ENCODE data around the gene ARFGAP2. TPM values are rescaled to one million over a fixed set of nuclear protein-coding genes. Genes with fewer than 3 reads are reported as not detected.
A peak's percentile ranks its signal among the peaks of the same experiment; 100 is the strongest.

Gene ARFGAP2
- total RNA-seq, 2 donors from 2014 or later = 84.6 to 86.0 TPM

- peaks cover 44% of the 10 kb centered on the region for H3K4me1 Mint-ChIP-seq
- H3K9me3 ChIP-seq (ENCODE audit: control insufficient read depth, low read length) = no peaks in the 10 kb centered on the region
- H3K4me3 Mint-ChIP-seq = no peak overlapping the region
- no peak overlapping the region for H3K27ac Mint-ChIP-seq
- TF ChIP-seq CTCF (conservative IDR thresholded peaks at IDR 0.05) = no peak
- DNase-seq = peak; percentile 13
- peaks cover 11% of the 10 kb centered on the region for H3K4me1 ChIP-seq (ENCODE audit: control insufficient read depth, insufficient read depth, low read length)
- no peak overlapping the region for H3K4me3 ChIP-seq (ENCODE audit: low read length)
- H3K27ac ChIP-seq (ENCODE audit: low read depth, low read length) = no peak overlapping the region
- H3K27me3 Mint-ChIP-seq (ENCODE audit: insufficient read depth) = no peaks in the 10 kb centered on the region
- no peaks in the 10 kb centered on the region for H3K27me3 ChIP-seq (ENCODE audit: control insufficient read depth, insufficient read depth, low read length, poor library complexity, severe bottlenecking)
- peaks cover 4% of the 10 kb centered on the region for H3K36me3 ChIP-seq (ENCODE audit: control insufficient read depth, insufficient read depth, low read length)
- 90 to 92% methylated on average over 2 of the region's 2 CpGs for WGBS, 2 experiments (ENCODE audit: insufficient coverage in 1 of 2, insufficient read length in 1 of 2)
- no peak overlapping the region for H3K9ac ChIP-seq (ENCODE audit: extremely low read depth, low read length, poor library complexity, severe bottlenecking)
- peaks cover 16% of the 10 kb centered on the region for H3K36me3 Mint-ChIP-seq (ENCODE audit: low read depth)
- H3K9me3 Mint-ChIP-seq = no peaks in the 10 kb centered on the region
Observed at GRCh38 chr11:47137476-47137875, 39.2 kb downstream of the ARFGAP2 start.

GRCh38 chr11:47136921-47137320 is 39.8 kb downstream of the ARFGAP2 start:
- TF ChIP-seq CTCF (conservative IDR thresholded peaks at IDR 0.05) = no peak
- peaks cover 16% of the 10 kb centered on the region for H3K4me1 ChIP-seq (ENCODE audit: control insufficient read depth, insufficient read depth, low read length)
- DNase-seq = peak; percentile 6
- Mint-ChIP-seq H3K4me3 (no peak overlapping the region), H3K4me1 (peaks cover 48% of the 10 kb centered on the region), H3K27ac (no peak overlapping the region), H3K9me3 (no peaks in the 10 kb centered on the region), H3K27me3 (ENCODE audit: insufficient read depth) (no peaks in the 10 kb centered on the region), H3K36me3 (ENCODE audit: low read depth) (peaks cover 16% of the 10 kb centered on the region)
- H3K27me3 ChIP-seq (ENCODE audit: control insufficient read depth, insufficient read depth, low read length, poor library complexity, severe bottlenecking) = no peaks in the 10 kb centered on the region
- no peaks in the 10 kb centered on the region for H3K9me3 ChIP-seq (ENCODE audit: control insufficient read depth, low read length)
- peaks cover 4% of the 10 kb centered on the region for H3K36me3 ChIP-seq (ENCODE audit: control insufficient read depth, insufficient read depth, low read length)
- 97 to 100% methylated on average over 1 to 3 of the region's 3 CpGs for WGBS, 2 experiments (ENCODE audit: insufficient coverage in 1 of 2, insufficient read length in 1 of 2)
- H3K9ac ChIP-seq (ENCODE audit: extremely low read depth, low read length, poor library complexity, severe bottlenecking) = no peak overlapping the region
- H3K27ac ChIP-seq (ENCODE audit: low read depth, low read length) = no peak overlapping the region
- H3K4me3 ChIP-seq (ENCODE audit: low read length) = no peak overlapping the region

- DNase-seq = peak; percentile 35
- Mint-ChIP-seq H3K9me3 (no peaks in the 10 kb centered on the region), H3K4me1 (peaks cover 50% of the 10 kb centered on the region), H3K4me3 (no peak overlapping the region), H3K36me3 (ENCODE audit: low read depth) (peaks cover 16% of the 10 kb centered on the region), H3K27me3 (ENCODE audit: insufficient read depth) (no peaks in the 10 kb centered on the region), H3K27ac (no peak overlapping the region)
- no peak overlapping the region for H3K27ac ChIP-seq (ENCODE audit: low read depth, low read length)
- WGBS, 2 experiments (ENCODE audit: insufficient coverage in 1 of 2, insufficient read length in 1 of 2) = 88 to 91% methylated on average over 1 to 3 of the region's 3 CpGs
- peaks cover 18% of the 10 kb centered on the region for H3K4me1 ChIP-seq (ENCODE audit: control insufficient read depth, insufficient read depth, low read length)
- H3K9me3 ChIP-seq (ENCODE audit: control insufficient read depth, low read length) = no peaks in the 10 kb centered on the region
- no peak overlapping the region for H3K9ac ChIP-seq (ENCODE audit: extremely low read depth, low read length, poor library complexity, severe bottlenecking)
- no peaks in the 10 kb centered on the region for H3K27me3 ChIP-seq (ENCODE audit: control insufficient read depth, insufficient read depth, low read length, poor library complexity, severe bottlenecking)
- H3K36me3 ChIP-seq (ENCODE audit: control insufficient read depth, insufficient read depth, low read length) = peaks cover 4% of the 10 kb centered on the region
- no peak for TF ChIP-seq CTCF (conservative IDR thresholded peaks at IDR 0.05)
- H3K4me3 ChIP-seq (ENCODE audit: low read length) = no peak overlapping the region
Observed at GRCh38 chr11:47136327-47136726, 40.4 kb downstream of the ARFGAP2 start.
